ENCODE measurements around the gene DUSP28.

DUSP28 gene

GRCh38 chr2:240598311-240598911 is 38.3 kb downstream of the DUSP28 start:
- Histone ChIP-seq H3K9ac (ENCODE audit: low read length) (no peak overlapping the region), H3K4me3 (ENCODE audit: low read depth, low read length) (no peak overlapping the region), H3K36me3 (ENCODE audit: control insufficient read depth, insufficient read depth, low read length) (peaks cover 46% of the 10 kb centered on the region), H3K4me1 (ENCODE audit: control insufficient read depth, insufficient read depth, low read length) (no peaks in the 10 kb centered on the region), H3K9me3 (ENCODE audit: control insufficient read depth, insufficient read depth, low read depth, low read length) (no peaks in the 10 kb centered on the region), H3K27ac (ENCODE audit: low read depth, low read length) (no peak overlapping the region), H3K27me3 (ENCODE audit: control insufficient read depth, insufficient read depth, low read length) (no peaks in the 10 kb centered on the region)

GRCh38 chr2:240599141-240599583 is 39.0 kb downstream of the DUSP28 start:
- Histone ChIP-seq H3K4me1 (ENCODE audit: control insufficient read depth, insufficient read depth, low read length) (peaks cover 2% of the 10 kb centered on the region; the same call in 1 of the 2 replicates), H3K9me3 (ENCODE audit: control insufficient read depth, insufficient read depth, low read depth, low read length) (no peaks in the 10 kb centered on the region), H3K27me3 (ENCODE audit: control insufficient read depth, insufficient read depth, low read length) (no peaks in the 10 kb centered on the region), H3K36me3 (ENCODE audit: control insufficient read depth, insufficient read depth, low read length) (peaks cover 41% of the 10 kb centered on the region), H3K9ac (ENCODE audit: low read length) (no peak overlapping the region), H3K4me3 (ENCODE audit: low read depth, low read length) (no peak overlapping the region), H3K27ac (ENCODE audit: low read depth, low read length) (no peak overlapping the region)

- Histone ChIP-seq H3K27ac (ENCODE audit: low read depth, low read length) (no peak overlapping the region), H3K36me3 (ENCODE audit: control insufficient read depth, insufficient read depth, low read length) (peaks cover 41% of the 10 kb centered on the region), H3K9me3 (ENCODE audit: control insufficient read depth, insufficient read depth, low read depth, low read length) (no peaks in the 10 kb centered on the region), H3K27me3 (ENCODE audit: control insufficient read depth, insufficient read depth, low read length) (no peaks in the 10 kb centered on the region), H3K4me1 (ENCODE audit: control insufficient read depth, insufficient read depth, low read length) (peaks cover 5% of the 10 kb centered on the region; the same call in 1 of the 2 replicates), H3K4me3 (ENCODE audit: low read depth, low read length) (no peak overlapping the region), H3K9ac (ENCODE audit: low read length) (no peak overlapping the region)
Observed at GRCh38 chr2:240600451-240600961, 40.3 kb downstream of the DUSP28 start.

- Histone ChIP-seq H3K9me3 (ENCODE audit: control insufficient read depth, insufficient read depth, low read depth, low read length) (no peaks in the 10 kb centered on the region), H3K4me1 (ENCODE audit: control insufficient read depth, insufficient read depth, low read length) (peaks cover 5% of the 10 kb centered on the region; the same call in 1 of the 2 replicates), H3K27me3 (ENCODE audit: control insufficient read depth, insufficient read depth, low read length) (no peaks in the 10 kb centered on the region), H3K4me3 (ENCODE audit: low read depth, low read length) (no peak overlapping the region), H3K9ac (ENCODE audit: low read length) (no peak overlapping the region), H3K27ac (ENCODE audit: low read depth, low read length) (no peak overlapping the region), H3K36me3 (ENCODE audit: control insufficient read depth, insufficient read depth, low read length) (peaks cover 36% of the 10 kb centered on the region)
Observed at GRCh38 chr2:240601061-240601830, 41.1 kb downstream of the DUSP28 start.

- H3K9ac ChIP-seq (ENCODE audit: low read length) = no peak overlapping the region
- H3K4me3 ChIP-seq (ENCODE audit: low read depth, low read length) = no peak overlapping the region
- no peaks in the 10 kb centered on the region for H3K27me3 ChIP-seq (ENCODE audit: control insufficient read depth, insufficient read depth, low read length)
- peaks cover 5% of the 10 kb centered on the region; the same call in 1 of the 2 replicates for H3K4me1 ChIP-seq (ENCODE audit: control insufficient read depth, insufficient read depth, low read length)
- H3K9me3 ChIP-seq (ENCODE audit: control insufficient read depth, insufficient read depth, low read depth, low read length) = no peaks in the 10 kb centered on the region
- peaks cover 32% of the 10 kb centered on the region for H3K36me3 ChIP-seq (ENCODE audit: control insufficient read depth, insufficient read depth, low read length)
- H3K27ac ChIP-seq (ENCODE audit: low read depth, low read length) = no peak overlapping the region
Observed at GRCh38 chr2:240601831-240602160, 41.6 kb downstream of the DUSP28 start.

- Histone ChIP-seq H3K27ac (ENCODE audit: low read depth, low read length) (no peak overlapping the region), H3K36me3 (ENCODE audit: control insufficient read depth, insufficient read depth, low read length) (peaks cover 26% of the 10 kb centered on the region), H3K9ac (ENCODE audit: low read length) (no peak overlapping the region), H3K27me3 (ENCODE audit: control insufficient read depth, insufficient read depth, low read length) (no peaks in the 10 kb centered on the region), H3K4me3 (ENCODE audit: low read depth, low read length) (no peak overlapping the region), H3K9me3 (ENCODE audit: control insufficient read depth, insufficient read depth, low read depth, low read length) (no peaks in the 10 kb centered on the region), H3K4me1 (ENCODE audit: control insufficient read depth, insufficient read depth, low read length) (peaks cover 5% of the 10 kb centered on the region; the same call in 1 of the 2 replicates)
Observed at GRCh38 chr2:240602266-240603050, 42.3 kb downstream of the DUSP28 start.

- H3K9me3 ChIP-seq (ENCODE audit: control insufficient read depth, insufficient read depth, low read depth, low read length) = no peaks in the 10 kb centered on the region
- H3K9ac ChIP-seq (ENCODE audit: low read length) = no peak overlapping the region
- H3K36me3 ChIP-seq (ENCODE audit: control insufficient read depth, insufficient read depth, low read length) = peaks cover 19% of the 10 kb centered on the region
- no peak overlapping the region for H3K4me3 ChIP-seq (ENCODE audit: low read depth, low read length)
- H3K27ac ChIP-seq (ENCODE audit: low read depth, low read length) = no peak overlapping the region
- peaks cover 5% of the 10 kb centered on the region; the same call in 1 of the 2 replicates for H3K4me1 ChIP-seq (ENCODE audit: control insufficient read depth, insufficient read depth, low read length)
- H3K27me3 ChIP-seq (ENCODE audit: control insufficient read depth, insufficient read depth, low read length) = no peaks in the 10 kb centered on the region
Observed at GRCh38 chr2:240603081-240603835, 43.1 kb downstream of the DUSP28 start.

- H3K9me3 ChIP-seq (ENCODE audit: control insufficient read depth, insufficient read depth, low read depth, low read length) = no peaks in the 10 kb centered on the region
- H3K27ac ChIP-seq (ENCODE audit: low read depth, low read length) = no peak overlapping the region
- H3K9ac ChIP-seq (ENCODE audit: low read length) = no peak overlapping the region
- peaks cover 14% of the 10 kb centered on the region for H3K36me3 ChIP-seq (ENCODE audit: control insufficient read depth, insufficient read depth, low read length)
- H3K27me3 ChIP-seq (ENCODE audit: control insufficient read depth, insufficient read depth, low read length) = no peaks in the 10 kb centered on the region
- peaks cover 5% of the 10 kb centered on the region; the same call in 1 of the 2 replicates for H3K4me1 ChIP-seq (ENCODE audit: control insufficient read depth, insufficient read depth, low read length)
- H3K4me3 ChIP-seq (ENCODE audit: low read depth, low read length) = no peak overlapping the region
Observed at GRCh38 chr2:240603846-240604245, 43.7 kb downstream of the DUSP28 start.

GRCh38 chr2:240604291-240604938 is 44.3 kb downstream of the DUSP28 start:
- H3K9me3 ChIP-seq (ENCODE audit: control insufficient read depth, insufficient read depth, low read depth, low read length) = no peaks in the 10 kb centered on the region
- no peak overlapping the region for H3K4me3 ChIP-seq (ENCODE audit: low read depth, low read length)
- H3K36me3 ChIP-seq (ENCODE audit: control insufficient read depth, insufficient read depth, low read length) = peaks cover 10% of the 10 kb centered on the region
- H3K27ac ChIP-seq (ENCODE audit: low read depth, low read length) = no peak overlapping the region
- peaks cover 5% of the 10 kb centered on the region; the same call in 1 of the 2 replicates for H3K4me1 ChIP-seq (ENCODE audit: control insufficient read depth, insufficient read depth, low read length)
- no peaks in the 10 kb centered on the region for H3K27me3 ChIP-seq (ENCODE audit: control insufficient read depth, insufficient read depth, low read length)
- H3K9ac ChIP-seq (ENCODE audit: low read length) = no peak overlapping the region

Data from HUES6 (cell line).